HG03097 (cell line): ENCODE measurements around the gene FKTN.

Source experiments
- ATAC-seq: cut with Tn5 transposase; IDR thresholded peaks from one replicate; pipeline ENCODE4 v1.9.1; 2021; ENCODE audit not compliant: unreplicated experiment, low FRiP score

FKTN gene

DNA sequence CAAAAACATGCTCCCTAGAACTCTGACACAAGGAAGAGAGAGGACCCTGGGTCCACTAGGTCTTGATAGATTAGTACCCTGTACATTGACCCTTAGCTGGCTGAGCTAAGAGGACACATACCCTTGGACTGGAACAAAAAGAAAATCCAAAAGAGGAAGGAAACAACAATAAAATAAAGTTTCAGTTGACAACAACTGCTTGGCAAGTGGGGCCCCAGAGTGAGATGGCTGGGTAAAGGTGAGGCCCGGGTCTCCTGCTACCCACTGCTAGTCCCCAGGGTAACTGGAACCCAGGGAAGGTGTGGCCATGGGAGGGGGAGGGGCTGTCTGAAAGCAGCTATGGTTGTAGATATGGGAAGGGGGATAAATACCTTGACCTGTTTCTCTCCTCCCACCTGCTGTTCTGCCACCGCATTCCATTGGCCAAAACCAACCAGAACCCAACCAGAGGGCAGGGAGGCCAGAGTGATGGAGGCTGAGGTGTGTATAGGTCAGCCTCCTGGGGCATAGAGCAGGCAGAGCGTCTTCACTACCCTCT is 116.0 kb downstream of the FKTN start:
- no peak for ATAC-seq

DNA sequence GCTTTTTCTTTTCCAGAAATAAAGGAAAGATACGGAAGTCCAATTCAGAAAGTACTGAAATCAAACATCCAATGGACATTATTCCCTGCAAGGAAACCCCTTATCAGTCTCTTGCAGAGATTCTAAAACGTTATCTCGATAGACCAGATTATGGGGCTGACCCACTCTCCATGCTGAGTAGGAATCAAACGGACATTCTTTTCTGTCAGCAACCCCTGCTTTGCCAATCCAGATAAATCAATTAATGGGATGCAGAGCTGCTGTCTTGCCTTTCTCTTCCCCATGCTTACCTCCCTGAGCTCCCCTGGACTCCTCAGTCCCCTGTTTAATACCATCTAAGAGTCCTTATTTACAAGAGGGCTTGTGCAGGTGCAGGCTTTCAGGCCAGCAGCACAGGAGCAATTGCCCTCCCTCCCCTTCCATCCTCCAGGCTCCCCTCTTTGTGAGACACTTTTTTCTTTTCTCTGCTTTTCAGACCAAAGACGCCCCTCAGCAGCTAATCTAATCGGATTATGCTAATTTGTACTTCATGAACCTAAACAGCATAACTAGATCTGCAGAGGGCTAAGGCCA is 118.5 kb downstream of the FKTN start:
- ATAC-seq = no peak

DNA sequence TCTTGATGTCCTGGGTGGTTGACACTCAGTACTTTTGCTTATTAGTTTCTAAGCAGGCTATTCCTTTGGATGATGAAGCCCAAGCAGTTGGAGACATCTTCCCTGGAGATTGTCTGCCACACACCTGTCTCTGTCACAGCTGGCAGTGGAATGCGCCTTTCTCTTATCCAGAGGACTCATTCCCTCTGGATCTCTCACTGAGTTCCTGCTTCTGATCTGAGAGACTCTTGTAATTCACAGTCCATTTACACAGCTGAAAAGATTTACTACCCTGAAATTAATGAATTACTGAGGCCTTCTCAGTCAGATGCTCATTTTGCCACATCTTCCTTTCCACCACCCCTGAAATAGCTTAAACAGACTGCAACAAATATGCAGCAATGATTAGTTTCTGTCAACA is 120.2 kb downstream of the FKTN start:
- ATAC-seq = no peak

DNA sequence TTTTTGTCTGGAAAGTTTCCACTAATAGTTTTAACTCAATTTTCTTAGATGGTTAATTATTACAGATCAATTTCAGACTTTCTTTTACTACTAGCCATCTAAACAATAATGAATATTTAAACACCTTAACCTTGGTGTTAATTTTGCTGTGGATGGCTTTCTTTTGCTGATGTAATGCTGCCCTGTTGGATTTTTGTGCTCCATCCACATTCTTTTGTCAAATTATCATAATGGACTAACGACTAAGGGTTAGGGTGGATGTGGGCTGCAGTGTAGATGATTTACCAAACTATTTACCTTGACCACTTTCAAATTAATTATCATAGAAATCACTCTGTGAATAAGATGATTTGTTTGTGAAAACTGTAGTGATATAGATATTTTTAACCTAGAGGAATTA is 120.8 kb downstream of the FKTN start:
- ATAC-seq = no peak

DNA sequence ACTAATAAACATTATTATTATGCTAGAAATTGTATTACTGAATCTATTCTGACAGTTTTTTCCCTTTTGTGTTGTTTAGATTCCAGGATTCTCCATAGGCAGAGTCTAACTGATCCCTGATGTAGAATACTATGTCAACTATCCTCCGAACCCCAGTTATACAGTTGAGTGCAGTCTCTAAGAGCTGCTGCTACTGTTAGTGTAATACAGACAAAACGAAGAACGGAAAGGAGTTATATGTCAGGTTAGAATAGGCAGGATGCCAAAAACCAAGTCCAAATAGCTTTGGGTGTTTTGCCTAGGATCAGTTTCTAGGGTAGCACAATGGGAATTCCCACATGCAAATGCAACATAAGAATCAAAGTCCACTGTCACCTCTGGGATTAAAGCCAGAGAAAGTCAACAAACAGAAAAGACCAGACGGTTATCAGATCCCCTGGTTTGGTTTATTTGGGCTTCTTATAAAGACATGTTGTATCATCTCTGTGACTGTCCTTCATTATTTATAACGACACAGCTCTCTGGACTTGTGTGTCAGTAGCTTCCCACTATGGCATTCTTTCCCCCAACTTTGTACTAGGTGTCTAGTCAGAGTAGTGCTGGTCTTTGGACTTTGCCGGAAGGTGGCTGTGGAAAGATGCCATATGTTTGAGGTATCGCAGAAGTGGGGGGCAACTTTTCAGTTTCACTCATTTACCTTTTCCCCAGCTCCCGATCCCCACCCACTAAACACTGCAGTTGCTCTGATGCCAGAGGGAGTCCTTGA is 121.5 kb downstream of the FKTN start:
- no peak for ATAC-seq

DNA sequence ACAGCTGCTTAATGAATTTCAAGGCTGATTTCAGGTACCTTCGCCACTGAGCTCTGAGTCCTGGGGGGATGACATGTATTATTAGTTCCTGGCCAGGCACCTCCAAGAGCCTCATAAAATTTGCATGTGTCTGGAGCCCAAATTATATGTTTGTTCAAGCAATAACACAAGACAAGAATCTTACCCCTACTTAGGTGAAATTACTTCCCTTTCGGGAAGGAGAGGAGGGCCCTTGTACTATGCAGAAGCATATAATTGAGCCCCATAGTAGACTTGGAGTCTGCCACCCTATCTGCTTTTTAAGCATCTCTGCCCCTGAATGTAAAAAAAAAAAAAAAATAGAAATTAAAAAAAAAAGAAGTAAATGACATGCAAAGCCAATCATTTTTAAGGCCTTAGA is 123.4 kb downstream of the FKTN start:
- no peak for ATAC-seq

DNA sequence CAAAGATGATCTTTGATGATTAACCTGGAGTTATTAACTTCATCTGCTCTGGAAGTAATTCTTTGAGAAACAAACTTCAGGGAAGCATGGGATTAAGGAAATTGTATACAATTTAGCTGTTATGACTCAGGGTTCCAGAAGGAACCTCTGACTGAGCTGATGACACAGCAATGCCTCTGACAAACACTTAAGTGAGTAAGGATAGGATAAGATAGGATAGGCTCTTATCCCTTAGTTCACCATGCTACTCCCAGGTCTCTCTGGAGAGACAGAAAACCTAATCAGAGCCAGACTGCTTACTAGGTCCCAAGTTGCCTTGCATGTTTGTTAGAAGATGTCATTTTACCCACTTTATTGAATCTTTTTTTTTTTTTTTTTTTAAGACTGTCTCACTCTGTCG is 123.8 kb downstream of the FKTN start:
- ATAC-seq = no peak

DNA sequence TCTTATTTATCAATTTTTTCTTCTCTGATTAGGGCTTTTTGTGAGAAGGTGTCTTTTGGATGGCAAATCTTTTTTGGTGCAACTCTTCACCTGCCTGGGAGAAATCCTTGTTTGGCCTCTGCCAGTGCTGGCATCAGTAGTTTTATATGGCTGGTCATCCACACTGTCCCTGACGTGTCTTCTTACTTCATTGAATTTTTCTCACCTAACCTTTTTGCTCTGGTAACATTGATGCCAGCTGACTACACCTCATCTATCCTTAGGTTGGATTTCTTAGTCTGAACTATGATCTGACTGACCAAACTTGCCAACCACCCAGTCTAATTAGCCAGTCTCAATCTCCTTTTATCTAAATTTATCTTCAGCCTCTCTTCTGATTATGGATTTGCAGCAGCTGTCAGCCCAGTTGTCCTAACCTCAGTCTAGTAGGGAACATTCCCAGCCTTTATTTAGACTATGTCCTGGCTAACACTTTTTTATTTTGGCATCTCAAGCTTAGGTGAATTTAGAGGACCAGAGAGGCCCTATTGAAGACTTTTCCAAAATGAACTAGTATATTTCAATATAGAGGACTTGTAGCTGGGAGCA is 125.9 kb downstream of the FKTN start:
- no peak for ATAC-seq

DNA sequence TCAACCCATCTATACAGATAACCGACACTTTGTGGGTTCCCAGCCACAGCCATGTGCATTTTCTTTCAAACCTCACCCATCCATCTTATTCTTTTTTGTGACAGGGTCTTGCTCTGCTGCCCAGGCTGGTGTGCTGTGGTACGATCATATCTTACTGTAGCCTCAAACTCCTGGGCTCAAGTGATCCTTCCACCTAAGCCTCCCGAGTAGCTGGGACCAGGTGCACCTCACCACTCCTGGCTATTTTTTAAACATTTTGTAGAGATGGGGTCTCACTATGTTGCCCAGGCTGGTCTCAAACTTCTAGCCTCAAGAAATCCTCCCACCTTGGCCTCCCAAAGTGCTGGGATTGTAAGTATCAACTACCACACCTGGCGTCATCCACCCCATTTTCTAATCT is 129.0 kb downstream of the FKTN start:
- no peak for ATAC-seq
